GM18861 (cell line): ENCODE data around the gene CCNB1.
"Not testable (repeated sequence)": the region's sequence is repeated elsewhere in the genome, so short reads cannot be mapped to it uniquely, and the experiment has no call there.

Experiments used
- ATAC-seq: cut with Tn5 transposase; IDR thresholded peaks from one replicate; pipeline ENCODE4 v1.9.1; 2021; ENCODE audit not compliant: unreplicated experiment

CCNB1 gene

DNA sequence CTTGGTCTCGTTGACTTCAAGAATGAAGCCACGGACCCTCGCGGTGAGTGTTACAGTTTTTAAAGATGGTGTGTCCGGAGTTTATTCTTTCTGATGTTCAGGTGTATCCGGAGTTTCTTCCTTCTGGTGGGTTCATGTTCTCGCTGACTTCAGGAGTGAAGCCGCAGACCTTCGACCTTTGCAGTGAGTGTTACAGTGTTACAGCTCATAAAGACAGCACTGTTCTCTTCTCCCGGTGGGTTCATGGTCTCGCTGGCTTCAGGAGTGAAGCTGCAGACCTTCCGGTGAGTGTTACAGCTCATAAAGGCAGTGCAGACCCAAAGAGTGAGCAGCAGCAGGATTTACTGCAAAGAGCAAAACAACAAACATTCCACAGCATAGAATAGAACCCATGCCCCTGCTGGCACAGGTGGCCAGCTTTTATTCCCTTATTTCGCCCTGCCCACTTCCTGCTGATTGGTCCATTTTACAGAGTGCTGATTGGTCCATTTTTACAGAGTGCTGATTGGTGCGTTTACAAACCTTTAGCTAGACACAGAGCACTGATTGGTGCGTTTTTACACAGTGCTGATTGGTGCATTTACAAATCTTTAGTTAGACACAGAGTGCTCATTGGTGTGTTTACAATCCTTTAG, 14.8 kb downstream of the CCNB1 start:
- ATAC-seq = not testable (repeated sequence)

DNA sequence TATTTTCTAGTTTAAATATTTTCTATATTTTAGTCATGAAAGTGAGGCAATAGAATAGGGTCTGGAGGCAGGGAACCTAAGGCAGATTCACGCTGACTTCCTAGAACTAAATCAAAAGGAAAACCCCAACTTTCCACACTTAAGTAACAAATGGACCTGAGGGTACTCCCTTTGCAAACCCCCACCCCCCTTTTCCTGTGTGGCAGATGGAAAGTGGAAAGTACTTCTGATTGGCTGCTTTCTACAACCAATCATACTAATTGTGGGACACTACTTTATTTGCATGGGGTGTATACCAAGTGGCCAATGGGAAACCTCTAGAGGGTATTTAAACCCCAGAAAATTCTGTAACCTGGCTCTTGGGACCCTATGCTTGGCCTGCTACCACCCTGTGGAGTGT, 17.7 kb downstream of the CCNB1 start:
- ATAC-seq = no peak

DNA sequence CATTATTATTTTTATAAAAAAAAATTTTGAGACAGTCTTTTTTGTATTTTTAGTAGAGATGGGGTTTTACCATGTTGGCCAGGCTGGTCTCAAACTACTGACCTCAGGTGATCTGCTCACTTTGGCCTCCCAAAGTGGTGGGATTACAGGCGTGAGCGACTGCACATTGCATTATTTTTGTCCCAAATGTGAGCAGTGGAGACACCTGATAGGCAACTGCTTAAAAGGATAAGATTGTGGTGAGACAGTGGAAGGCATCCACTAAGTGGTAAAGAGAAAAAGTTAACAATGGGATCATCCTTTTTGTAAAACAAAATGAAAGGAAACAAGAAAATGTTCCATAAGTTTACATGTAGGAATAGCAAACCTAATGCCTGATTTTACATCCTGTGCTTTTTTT, 20.4 kb downstream of the CCNB1 start:
- ATAC-seq = no peak

DNA sequence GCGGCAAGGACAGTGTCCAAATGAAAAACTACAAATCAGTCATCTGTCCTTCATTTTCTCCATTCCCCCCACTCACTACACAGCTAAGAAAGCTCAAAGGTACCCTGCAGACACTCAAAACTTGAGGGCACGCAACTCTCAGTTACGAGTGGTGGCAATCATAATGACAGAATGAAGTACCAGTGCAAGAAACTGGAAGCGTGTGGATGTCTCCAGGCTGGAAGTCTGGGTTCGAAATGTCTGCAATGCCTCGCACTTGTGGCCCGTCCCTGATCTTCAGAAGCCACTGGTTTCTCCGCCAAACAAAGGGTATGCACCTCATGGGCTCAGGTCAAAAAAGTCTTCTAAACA, 21.8 kb downstream of the CCNB1 start:
- ATAC-seq = peak; percentile 5

DNA sequence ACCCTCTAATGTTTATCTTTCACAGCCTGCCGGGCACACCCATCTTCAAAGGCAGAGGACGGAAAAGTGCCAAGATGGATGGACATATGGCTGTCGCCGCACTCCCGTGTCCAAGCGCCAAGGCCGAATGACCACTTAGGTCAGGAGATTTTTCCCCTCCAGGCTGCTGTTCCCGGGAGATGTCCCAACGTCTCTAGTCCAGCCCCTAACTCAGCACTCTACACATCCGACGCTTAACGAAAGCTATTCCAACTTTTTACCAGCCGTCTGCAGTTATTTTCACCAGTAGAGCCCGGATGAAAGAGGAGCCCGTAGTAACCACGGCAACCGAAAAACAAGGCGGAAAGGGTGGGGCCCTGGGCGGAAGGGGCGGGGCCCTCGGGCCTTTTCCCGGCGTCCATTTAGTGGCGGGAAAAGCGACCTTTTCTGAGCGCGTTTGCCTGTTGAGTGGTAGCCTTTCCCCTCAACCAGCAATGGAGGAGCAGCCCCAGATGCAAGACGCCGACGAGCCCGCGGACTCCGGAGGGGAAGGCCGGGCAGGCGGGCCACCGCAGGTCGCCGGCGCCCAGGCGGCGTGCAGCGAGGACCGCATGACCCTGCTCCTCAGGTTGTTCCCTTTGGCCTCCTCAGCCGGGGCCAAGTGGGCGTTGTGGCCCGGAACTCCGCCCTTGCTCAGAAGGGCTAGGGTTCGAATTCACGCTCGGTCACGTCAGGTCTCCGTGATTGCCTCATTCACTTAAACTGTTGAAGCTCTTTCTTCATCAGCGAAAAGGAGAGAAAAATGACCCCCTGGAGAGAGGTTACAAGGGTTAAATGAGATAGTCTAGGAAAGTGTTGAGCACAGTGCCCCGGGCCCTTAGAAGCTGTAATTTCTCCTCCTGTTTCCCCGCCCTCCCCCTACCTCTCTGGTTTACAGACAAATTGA, 22.5 kb downstream of the CCNB1 start, which contains the start of gene CENPH:
TSS of gene CENPH (plus strand) at position 422 of the 925 bp plus-strand sequence. CDS start at position 474, 52 bp downstream.
- peak; percentile 73 for ATAC-seq

DNA sequence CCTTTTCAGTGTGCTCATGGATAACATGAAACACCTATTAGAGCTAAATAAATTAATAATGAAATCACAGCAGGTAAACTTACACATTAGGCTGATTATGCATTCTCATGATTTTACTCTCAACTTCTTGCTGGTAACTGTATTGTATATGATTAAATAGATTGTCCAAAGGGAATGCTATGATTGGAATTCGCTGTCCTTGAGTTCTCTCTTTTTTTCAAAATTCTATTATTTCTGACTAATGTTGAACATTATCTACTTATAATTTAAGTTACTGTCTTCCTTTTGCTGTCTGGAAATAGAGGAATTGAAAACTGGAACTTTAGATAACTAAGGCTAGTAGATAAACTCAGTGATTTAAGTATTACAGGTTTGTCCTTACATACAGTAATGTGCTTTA, 35.5 kb downstream of the CCNB1 start:
- no peak for ATAC-seq

DNA sequence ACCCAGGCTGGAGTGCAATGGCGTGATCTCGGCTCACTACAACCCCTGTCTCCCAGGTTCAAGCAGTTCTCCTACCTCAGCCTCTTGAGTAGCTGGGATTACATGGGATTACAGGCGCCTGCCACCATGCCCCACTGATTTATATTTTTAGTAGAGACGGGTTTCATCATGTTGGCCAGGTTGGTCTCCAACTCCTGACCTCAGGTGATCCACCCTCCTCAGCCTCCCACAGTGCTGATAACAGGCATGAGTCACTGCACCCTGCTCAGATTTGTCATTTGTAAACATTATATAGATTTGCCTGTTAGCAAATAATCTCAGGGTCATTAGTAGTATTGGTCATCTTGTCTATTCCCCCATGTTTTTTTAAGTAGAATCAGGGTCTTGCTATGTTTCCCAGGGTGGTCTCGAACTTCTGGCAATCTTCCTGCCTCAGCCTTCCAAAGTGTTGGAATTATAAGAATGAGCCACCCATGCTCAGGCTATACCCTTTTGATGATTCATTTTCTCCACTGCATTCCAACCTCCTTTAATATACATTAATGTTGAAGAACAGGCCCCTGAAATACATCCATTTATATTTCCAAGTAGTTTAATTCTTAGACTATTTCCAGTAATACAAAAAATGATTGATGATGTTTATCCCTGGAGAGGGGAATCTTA, 39.7 kb downstream of the CCNB1 start:
- no peak for ATAC-seq

DNA sequence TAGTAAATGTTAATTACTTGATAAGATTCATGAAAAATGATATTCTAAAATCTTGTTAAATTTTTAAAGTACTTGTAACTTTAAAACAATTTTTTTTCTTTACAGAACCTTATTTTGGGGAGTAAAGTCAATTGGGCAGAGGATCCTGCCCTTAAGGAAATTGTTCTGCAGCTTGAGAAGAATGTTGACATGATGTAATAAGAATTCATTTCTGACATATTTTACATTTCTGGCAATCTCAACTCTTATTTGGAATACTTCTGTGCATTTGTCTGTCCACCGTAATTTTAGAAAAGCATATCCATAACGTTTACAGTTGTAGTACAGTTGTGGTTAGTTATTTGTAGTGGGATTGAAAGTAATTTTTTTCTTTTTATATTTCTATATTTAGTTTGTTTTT, 42.7 kb downstream of the CCNB1 start:
- ATAC-seq = no peak

DNA sequence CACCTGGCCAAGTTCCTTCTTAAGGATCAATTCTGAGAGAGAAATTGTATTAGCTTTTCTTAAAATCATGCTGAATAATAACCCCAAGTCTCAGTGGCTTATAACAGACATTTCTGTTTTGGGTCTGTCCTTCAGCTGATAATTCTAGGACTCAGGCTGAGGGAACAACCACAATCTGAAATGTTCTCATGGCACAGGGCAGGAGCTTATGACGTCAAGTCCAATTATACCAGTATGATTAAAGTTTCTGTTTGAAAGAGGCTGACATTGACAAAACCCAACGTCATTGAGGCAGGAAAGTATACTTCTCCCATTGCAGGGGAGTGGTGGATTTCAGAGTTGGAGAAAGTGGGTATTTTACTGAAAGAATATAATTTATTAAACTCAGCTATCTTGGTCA, 44.2 kb downstream of the CCNB1 start:
- no peak for ATAC-seq

DNA sequence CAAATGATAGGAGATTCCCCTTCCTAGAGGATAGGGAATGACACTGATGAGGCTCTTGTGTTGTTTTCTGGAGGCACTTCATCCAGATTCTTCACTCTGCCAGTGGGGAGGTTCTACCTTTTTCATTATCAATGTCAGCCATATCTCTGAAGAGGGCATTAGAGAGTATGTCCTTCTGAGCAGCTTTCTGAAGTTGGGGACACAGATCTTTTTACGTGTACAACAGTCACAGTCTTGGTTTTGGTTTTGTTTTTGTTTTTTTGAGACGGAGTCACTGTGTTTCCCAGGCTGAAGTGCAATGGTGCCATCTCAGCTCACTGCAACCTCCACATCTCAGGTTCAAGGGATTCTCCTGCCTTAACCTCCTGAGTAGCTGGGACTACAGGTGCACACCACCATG, 45.1 kb downstream of the CCNB1 start:
- ATAC-seq = no peak

DNA sequence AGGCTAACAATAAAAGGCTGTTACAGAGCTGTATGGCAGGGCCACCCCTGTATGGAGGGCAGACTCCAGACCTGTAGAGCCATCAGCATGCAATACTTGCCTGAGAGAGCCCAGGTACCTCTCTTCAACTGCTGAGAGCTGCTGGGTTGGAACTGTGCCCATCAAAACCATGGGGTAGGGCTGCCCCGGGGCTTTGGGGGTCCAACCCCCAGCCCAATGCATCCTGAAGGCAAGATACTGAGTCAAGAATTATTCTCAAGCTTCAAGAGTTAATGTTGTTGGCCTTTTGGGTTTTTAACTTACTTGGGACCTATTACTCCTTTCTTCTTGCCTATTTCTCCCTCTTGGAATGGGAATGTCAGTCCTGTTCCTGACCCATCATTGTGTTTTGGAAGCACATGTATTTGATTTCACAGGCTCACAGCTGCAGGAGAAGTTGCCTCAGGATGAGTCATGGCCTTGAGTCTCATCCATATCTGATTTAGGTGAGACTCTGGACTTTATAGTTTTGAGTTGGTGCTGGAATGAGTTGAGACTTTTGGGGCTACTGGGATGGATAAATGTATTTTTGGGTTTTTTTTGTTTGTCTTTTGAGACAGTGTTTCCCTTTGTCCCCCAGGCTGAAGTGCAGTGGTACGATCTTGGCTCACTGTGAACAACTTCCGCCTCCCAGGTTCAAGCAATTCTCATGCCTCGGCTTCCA, 46.7 kb downstream of the CCNB1 start:
- ATAC-seq = no peak

DNA sequence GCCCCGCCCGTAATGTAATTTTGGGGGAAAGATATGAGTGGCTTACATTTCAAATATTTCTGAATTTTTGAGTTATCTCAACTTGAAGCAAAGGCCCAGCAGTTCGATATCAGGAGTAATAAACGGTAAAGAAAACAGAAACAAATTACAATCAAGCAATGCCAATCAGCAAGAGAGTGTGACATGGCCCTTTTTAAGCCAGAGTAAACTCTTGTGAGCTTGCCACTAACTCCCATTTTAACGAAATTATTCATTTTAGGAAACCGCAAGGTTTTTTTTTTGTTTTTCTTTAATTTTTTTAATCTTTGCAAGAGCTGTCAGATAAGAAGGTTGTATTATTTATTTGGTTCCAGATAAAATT, 50.2 kb downstream of the CCNB1 start:
- no peak for ATAC-seq

DNA sequence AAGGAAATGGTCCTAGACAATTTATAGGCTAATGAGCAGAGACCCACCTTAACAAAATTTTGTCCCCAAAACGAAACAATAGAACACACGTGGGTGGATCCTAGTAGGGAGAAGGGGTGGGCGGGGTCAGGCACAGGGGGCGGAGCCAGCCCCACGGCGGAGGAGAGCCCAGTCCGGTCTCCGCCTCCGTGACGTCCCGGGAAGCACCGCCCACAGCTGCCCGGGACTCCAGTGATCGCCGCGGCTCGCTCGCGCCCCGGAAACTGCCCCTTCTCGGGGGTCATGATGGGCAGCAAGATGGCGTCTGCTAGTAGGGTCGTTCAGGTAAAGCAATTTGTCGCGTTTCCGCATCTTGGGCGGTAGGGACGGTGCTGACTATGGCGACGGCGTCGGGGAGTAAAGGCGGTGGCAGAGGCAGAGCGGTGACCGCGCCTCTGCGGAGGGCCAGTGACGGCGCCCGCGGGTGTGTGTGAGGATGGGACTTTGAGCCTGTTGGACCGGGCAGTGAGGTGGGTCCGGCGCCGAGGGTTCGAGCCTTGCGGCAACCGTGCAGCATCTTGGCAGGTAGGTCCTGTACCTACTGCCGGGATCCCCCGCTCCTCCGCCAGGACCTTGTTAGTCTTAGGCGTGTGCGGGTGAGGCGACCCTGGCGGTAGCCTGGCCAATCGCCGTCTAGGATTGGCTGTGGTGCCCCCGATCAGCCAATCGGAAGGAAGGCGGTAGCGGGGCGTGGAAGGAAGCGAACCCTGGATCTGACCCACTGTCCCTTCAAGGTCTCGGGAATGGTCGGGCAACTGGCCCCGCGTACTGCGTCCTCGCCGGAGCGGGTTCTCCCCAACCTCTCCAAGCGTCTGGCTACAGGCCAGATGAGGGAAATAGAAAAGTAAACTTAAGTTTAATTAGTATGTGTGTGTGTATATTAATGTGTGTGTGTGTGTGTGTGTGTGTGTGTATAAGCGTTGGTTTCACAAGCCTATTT, 50.9 kb downstream of the CCNB1 start:
- peak; percentile 83 for ATAC-seq

DNA sequence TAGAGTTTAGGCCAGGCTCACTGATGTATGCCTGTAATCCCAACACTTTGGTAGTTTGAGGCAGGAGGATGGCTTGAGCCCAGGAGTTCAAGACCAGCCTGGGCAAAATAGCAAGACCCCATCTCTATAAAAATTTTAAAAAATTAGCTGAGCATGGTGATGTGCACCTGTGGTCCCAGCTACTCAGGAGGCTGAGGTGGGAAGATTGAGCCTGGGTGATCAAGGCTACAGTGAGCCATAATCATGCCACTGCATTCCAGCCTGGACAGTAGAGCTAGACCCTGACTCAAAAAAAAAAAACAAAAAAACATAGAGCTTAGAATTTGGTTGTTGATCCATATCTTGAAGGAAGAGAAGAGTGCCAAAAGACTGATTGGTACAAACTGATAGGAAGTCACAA, 53.0 kb downstream of the CCNB1 start:
- ATAC-seq = no peak

DNA sequence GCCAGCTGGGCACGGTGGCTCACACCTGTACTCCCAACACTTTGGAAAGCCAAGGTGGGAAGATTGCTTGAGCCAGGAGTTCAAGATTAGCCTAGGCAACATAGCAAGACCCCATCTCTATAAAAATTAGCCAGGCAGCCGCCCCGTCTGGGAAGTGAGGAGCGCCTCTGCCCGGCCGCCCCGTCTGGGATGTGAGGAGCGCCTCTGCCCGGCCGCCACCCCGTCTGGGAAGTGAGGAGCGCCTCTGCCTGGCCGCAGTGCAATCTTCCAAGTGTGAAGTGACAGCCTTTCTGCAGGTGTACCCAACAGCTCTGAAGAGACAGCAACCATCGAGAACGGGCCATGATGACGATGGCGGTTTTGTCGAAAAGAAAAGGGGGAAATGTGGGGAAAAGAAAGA, 53.4 kb downstream of the CCNB1 start:
- not testable (repeated sequence) for ATAC-seq

DNA sequence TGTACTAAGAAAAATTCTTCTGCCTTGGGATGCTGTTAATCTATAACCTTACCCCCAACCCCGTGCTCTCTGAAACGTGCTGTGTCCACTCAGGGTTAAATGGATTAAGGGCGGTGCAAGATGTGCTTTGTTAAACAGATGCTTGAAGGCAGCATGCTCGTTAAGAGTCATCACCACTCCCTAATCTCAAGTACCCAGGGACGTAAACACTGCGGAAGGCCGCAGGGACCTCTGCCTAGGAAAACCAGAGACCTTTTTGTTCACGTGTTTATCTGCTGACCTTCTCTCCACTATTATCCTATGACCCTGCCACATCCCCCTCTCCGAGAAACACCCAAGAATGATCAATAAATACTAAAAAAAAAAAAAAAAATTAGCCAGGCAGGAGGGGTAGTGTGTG, 53.9 kb downstream of the CCNB1 start:
- ATAC-seq = not testable (repeated sequence)

DNA sequence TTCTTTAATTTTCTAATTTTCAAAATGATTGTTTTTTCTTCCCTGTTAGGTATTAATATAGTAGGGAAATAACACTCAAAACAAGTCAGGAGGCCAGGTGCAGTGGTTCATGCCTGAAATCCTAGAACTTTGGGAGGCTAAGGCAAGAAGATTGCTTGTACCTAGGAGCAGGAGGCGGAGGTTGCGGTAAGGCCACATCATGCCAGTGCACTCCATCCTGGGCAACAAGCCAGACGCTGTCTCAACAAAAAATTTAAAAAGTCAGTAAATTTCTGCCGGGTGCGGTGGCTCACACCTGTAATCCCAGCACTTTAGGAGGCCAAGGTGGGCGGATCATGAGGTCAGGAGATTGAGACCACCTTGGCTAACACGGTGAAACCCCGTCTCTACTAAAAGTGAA, 57.6 kb downstream of the CCNB1 start:
- no peak for ATAC-seq

DNA sequence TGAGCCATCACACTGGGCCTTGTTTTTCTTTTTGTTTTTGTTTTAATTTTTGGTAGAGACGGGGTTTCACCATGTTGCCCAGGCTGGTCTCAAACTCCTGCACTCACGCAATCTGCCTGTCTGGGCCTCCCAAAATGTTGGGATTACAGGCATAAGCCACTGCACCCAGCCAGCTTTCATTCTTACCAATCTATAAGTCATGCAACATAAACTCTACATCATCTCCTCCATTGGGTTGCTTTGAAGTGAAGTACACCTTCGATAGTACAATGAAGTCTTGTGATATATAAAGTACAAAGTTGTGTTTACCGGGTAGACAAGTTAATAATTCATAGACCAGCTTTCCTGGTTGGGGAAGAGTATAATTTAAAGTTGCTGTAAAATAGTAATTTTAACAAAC, 58.9 kb downstream of the CCNB1 start:
- no peak for ATAC-seq
